HG03280 (cell line): ENCODE measurements around the gene RPL22L1.
"Not testable (repeated sequence)": the region's sequence is repeated elsewhere in the genome, so short reads cannot be mapped to it uniquely, and the experiment has no call there.

Source experiments
- ATAC-seq: cut with Tn5 transposase; IDR thresholded peaks from one replicate; pipeline ENCODE4 v1.9.1; 2021; ENCODE audit warnings: mild to moderate bottlenecking, moderate library complexity; ENCODE audit not compliant: unreplicated experiment

RPL22L1 gene

DNA sequence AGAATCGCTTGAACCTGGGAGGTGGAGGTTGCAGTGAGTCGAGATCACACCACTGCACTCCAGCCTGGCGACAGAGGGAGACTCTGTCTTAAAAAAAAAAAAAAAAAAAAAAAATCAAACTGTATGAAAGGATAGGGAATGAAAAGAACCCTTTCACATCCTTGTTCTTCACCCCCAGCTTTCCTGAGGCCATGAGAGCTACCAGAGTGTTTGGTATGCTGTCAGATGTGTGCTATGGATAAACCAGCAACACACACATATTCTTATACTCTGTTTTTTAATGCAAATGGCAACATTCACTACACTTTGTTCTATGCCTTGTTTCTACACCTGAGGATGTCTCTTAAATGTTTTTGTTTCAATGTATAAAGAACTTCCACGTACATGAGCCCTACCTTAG lies 33.5 kb downstream of the RPL22L1 start:
- ATAC-seq: no peak

DNA sequence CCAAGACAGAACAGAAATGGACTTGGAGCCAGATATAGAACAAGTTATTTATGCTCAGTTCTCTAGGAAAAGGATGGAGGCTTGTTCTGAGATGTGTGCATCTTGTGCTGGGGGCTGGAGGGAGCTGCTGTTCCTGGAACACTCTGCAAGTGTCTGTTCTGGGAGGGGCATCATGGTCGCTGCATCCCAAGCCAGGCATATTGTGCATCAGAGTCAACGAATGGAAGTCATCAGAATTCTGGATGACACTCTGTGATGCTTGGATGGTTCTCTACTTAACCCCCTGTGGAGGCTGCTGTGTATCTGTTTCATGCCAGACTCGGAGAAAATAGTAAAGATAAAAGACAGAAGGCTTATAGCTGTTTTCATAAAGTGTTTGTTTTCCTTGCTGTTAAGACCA lies 34.7 kb downstream of the RPL22L1 start:
- no peak for ATAC-seq

DNA sequence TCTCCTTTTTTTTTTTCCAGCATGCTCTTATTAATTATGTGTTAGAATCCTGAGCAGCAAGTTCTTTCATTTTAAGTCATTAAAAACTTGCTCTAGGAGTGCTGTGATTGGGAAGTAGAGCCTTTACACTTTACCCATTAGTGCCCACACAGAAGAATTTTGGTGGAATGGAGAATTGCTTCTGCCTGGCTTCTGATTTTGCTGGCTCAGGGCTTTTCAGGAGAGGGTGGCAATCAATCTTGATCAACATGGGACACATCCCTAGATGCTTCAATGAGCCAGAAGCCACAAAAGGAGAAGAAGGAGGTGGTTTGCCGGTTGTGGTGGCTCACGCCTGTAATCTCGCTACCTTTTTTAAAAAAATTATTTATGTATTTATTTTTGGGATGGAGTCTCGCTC lies 39.4 kb downstream of the RPL22L1 start:
- no peak for ATAC-seq

DNA sequence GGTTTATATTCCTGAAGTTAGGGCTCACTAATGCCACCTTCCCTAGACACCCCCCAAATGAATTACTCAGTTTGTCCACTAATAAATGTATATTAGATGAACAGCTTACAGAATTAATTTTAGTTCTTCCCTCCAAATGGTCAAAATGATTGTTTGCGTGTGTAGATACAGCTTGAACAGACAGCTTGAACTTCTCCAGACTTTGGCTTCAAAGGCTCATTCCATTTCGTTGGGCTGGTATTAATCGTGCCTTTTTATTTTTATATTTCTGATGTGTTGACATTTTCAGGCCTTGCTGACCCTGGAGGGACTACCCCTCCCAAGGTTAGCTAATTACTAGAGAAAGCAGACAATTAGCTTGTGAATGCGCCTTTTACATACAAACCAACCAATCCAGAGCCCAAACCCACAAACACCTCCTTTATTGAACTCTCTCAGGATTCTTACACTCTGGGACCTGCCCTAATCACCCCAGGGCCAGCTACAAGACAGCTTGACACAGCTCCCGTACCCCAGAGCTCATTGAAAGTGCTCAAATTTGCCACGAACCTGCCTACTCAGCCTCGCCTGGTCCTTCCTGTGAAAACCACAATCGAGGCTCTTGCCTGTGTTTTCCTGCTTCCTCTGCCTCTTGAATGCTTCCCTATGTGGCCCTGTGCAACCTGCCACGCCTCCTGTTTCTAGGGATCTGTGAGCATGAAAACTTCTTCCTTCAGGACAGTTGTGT lies 40.3 kb downstream of the RPL22L1 start:
- ATAC-seq: no peak

DNA sequence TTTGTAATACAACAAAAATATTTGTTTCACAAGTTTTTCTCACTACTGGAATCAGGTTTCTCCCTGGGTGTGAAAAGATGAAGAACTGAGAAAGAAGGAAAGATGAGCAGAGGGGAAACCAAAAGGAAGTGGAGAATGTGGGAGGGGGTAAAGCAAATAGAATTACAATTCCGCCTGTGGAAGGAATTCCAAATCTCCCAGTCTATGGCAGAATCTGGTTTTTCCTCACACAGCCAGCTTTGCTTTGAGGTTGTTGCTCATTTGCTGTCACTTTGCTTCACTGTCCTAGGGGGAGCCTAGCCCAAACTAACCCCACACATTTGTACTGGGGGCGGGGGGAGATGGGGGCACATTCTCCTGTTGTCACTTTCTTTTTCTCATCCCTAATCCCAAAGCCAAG lies 43.9 kb downstream of the RPL22L1 start:
- no peak for ATAC-seq

DNA sequence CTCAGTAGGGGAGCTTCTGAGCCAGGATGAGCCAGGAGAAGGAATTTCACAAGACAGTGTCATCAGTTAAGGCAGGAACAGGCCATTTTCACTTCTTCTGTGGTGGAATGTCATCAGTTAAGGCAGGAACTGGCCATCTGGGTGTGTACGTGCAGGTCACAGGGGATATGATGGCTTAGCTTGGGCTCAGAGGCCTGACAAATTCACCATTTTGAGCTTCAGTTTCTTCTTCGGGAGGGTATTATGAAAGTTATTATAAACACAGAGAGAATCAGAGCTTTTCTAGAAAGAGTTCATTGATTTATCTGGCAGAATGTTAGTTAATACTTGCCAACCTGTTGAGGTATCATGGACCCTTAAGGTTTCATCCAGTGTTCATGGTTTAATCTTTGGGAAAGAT lies 46.4 kb downstream of the RPL22L1 start:
- ATAC-seq: not testable (repeated sequence)

DNA sequence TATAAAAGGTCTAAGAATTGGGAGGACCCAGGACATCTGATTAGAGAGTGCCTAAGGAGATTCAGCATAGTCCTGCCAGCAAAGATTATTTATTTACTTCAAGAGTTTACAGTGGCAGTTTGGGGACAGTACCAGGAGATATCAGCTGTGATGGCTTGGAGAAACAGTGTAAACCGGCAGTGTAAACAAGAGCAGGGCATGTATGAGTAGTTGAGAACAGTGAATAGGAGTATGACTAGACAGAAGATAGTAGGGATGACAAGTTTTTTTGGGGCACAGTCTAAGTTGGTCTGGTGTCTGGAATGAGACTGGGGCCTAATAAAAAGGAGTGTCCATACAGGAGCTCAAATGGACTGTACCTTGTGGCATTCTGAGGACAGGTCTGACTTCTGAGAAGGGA lies 51.7 kb downstream of the RPL22L1 start:
- not testable (repeated sequence) for ATAC-seq

DNA sequence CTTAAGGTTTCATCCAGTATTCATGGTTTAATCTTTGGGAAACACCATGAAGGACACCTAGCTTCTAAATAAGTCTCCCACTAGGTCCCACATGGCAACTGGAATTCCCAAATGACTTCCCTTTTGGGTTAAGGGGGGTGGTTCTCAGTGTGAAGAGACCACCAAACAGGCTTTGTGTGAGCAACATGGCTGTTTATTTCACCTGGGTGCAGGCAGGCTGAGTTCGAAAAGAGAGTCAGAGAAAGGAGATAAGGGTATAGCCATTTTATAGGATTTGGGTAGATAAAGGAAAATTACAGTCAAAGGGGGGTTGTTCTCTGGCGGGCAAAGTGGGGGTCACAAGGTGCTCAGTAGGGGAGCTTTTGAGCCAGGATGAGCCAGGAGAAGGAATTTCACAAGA lies 52.5 kb downstream of the RPL22L1 start:
- not testable (repeated sequence) for ATAC-seq

DNA sequence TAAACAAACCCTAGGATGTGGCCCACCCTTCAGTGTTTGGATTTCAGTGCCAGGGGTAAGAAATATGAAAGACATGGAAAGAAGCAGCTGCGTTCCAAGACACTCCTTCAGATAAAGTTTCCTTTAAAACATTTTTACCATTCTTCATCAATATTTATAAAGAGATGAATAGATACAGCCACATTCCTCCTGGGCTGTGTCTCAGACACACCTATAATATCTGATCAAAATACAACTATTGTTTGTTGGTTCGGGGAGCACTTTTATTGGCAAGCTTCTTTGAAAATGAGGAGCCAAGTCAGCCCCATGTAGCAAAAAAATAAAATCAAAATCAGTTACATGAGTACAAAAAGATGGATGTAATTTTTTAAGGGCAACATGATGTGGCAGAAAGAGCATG lies 53.2 kb downstream of the RPL22L1 start:
- ATAC-seq: no peak

DNA sequence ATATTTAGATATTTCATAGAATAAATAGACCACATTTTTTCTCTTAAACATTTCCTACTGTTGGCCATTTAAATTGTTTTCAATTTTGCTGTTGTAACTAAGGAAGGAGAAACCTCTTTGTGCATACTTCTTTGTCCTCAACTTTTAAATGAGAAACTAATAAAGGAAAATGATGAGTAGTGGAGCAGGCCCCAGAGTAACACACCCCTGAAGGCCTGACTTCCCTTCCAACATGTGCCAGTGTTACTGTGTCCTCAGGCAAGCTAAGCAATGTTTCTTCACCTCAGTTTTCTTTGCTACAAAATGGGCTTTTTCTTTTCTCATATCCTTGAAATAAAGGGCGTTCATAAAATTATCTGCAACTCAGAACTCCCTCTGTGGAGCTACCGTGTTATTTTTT lies 53.7 kb downstream of the RPL22L1 start:
- ATAC-seq: no peak

DNA sequence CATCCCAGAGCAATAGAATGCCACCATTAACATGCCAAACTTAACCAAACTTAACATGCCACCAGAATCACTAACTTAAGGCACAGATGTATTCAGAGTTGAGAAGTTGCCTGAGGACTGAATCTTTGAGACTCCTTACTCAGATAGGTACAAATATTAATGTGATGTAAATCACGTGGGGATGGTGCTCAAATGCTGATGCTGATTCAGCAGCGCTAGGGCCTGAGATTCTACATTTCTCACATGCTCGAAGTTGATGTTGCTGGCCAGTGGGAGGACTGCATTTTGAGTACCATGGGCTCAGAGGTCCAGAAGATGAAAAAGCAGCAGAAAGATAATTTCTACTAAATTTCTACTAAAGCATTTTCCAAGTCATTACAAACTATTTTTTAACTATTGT lies 54.1 kb downstream of the RPL22L1 start:
- ATAC-seq: no peak

DNA sequence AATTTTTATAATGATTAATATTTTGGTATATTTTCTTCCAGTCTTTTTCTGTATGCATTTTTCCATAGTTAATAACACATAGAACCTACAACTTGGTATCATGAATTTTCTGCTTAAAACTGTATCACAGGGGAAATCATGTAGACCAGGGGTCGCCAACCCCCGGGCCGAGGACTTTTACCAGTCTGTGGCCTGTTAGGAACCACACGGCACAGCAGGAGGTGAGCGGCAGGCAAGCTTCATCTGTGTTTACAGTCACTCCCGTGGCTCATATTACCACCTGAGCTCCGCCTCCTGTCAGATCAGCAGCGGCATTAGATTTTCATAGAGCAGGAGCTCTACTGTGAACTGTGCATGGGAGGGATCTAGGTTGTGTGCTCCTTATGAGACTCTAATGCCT lies 54.7 kb downstream of the RPL22L1 start:
- no peak for ATAC-seq
